OCI-LY7 (cell line): ENCODE data around the gene NES. TPM values are rescaled to one million over a fixed set of nuclear protein-coding genes. Genes with fewer than 3 reads are reported as not detected.

Source experiments
- BruUV-seq: library from RNA; stranded (reverse); fragments of 400-500 nt; replicated peaks from 2 replicates; lab custom pipeline; 2021; lab: Mats Ljungman, UMichigan
- CTCF ChIA-PET: fragments of 300-600 bp; sonication (Branson Sonifier 250); formaldehyde crosslinking; loops from one replicate; lab custom pipeline; 2022; ENCODE audit warnings: antibody characterized with exemption; ENCODE audit not compliant: unreplicated experiment; lab: Charles Lee
- POLR2A ChIA-PET: fragments of 300-600 bp; sonication (Branson Sonifier 250); formaldehyde crosslinking; loops from one replicate; lab custom pipeline; 2022; ENCODE audit warnings: antibody characterized with exemption; lab: Charles Lee
- DNase-seq: peaks from one replicate; pipeline ENCODE4 v3.0.0-alpha.2; 2015; ENCODE audit warnings: low spot score
- H2AFZ ChIP-seq: fragments of 200-600 bp; sonication (generic), shearing (Covaris generic); 2 replicates; pipeline ENCODE4 v1.6.1; 2014; ENCODE audit warnings: mild to moderate bottlenecking, antibody characterized with exemption, low read length, moderate library complexity
- H3K27ac ChIP-seq: fragments of 200-600 bp; sonication (generic); 2 replicates; pipeline ENCODE4 v1.5.1; 2014; ENCODE audit warnings: mixed run types, low read depth, mild to moderate bottlenecking, moderate library complexity, low read length, inconsistent platforms; ENCODE audit not compliant: poor library complexity, severe bottlenecking
- H3K36me3 ChIP-seq: fragments of 200-600 bp; sonication (generic); 2 replicates; pipeline ENCODE4 v1.6.1; 2014; ENCODE audit warnings: mild to moderate bottlenecking, antibody characterized with exemption, low read length, moderate library complexity, mixed read lengths; ENCODE audit not compliant: insufficient read depth
- H3K4me1 ChIP-seq: fragments of 200-600 bp; sonication (generic); 2 replicates; pipeline ENCODE4 v1.5.1; 2014; ENCODE audit warnings: mild to moderate bottlenecking, low read length; ENCODE audit not compliant: insufficient read depth, poor library complexity, severe bottlenecking
- H3K4me2 ChIP-seq: fragments of 200-600 bp; sonication (generic); 2 replicates; pipeline ENCODE4 v1.6.1; 2014; ENCODE audit warnings: mild to moderate bottlenecking, low read length
- H3K4me3 ChIP-seq: fragments of 200-600 bp; sonication (generic); 2 replicates; pipeline ENCODE4 v1.5.1; 2014; ENCODE audit warnings: mild to moderate bottlenecking, low read depth, low read length; ENCODE audit not compliant: poor library complexity, severe bottlenecking
- H3K79me2 ChIP-seq: fragments of 200-600 bp; sonication (generic); 2 replicates; pipeline ENCODE4 v1.6.1; 2016; ENCODE audit warnings: low read depth, mild to moderate bottlenecking, low read length, moderate library complexity, mixed read lengths; ENCODE audit not compliant: insufficient read depth
- H3K9me2 ChIP-seq: fragments of 200-600 bp; sonication (generic); 2 replicates; pipeline ENCODE4 v1.6.1; 2016; ENCODE audit warnings: mild to moderate bottlenecking, low read length, mixed read lengths; ENCODE audit not compliant: insufficient read depth
- H3K9me3 ChIP-seq: fragments of 200-600 bp; sonication (generic); 2 replicates; pipeline ENCODE4 v1.6.1; 2014; ENCODE audit warnings: mild to moderate bottlenecking, mixed run types, low read length, mixed read lengths
- H4K20me1 ChIP-seq: fragments of 200-600 bp; sonication (generic); 2 replicates; pipeline ENCODE4 v1.6.1; 2014; ENCODE audit warnings: mild to moderate bottlenecking, antibody characterized with exemption, low read length, moderate library complexity, mixed read lengths; ENCODE audit not compliant: insufficient read depth
- EZH2phosphoT487 ChIP-seq: fragments of 200-600 bp; sonication (generic); IDR thresholded peaks from 2 replicates; pipeline ENCODE4 v1.6.1; 2018; ENCODE audit warnings: low read depth, borderline replicate concordance, mild to moderate bottlenecking, mixed run types, antibody characterized with exemption, low read length, moderate library complexity, mixed read lengths
- intact Hi-C: fragments of 100-400 bp; cut with micrococcal nuclease; formaldehyde crosslinking; loops from one replicate; pipeline ENCODE4 v1.10.0; 2022; ENCODE audit not compliant: unreplicated experiment
- total RNA-seq, 2 experiments: library from RNA; depleted of rRNA in 1 of 2; stranded (reverse); fragments of >200 nt in 1 of 2; shearing (Covaris generic) in 1 of 2; gene quantifications; 2 replicates each; pipeline ENCODE4 v1.2.3, GENCODE V29; 2014 to 2022
- TF ChIP-seq, protein P1 (sequence below): fragments of 200-600 bp; sonication (generic); conservative IDR thresholded peaks from 2 replicates; pipeline ENCODE4 v1.5.1; 2014; ENCODE audit warnings: mild to moderate bottlenecking, antibody characterized with exemption, low read length, moderate library complexity, mixed read lengths

Gene NES
- total RNA-seq, 2 experiments from 2014 or later, result not detected

DNA sequence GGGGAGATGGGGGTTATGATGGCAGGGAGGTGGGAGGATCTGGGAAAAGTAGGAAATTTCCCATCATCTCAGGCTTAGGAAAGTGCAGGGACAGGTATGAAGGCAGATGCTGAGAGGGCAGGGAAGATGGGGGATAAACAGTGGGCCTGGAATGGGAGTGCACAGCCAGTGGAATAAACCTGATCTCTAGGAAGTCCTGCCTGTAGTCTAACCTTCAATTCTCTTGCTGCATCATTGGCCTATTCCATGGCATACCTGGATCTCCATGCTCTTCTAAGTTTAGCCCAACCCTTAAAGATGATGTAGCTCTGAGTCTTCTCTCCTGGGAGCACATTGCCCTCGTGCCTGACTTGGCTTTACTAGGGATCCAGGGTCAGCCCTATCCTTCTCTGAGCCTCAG, 32.6 kb downstream of the NES start:
- Histone ChIP-seq H3K9me2 (no peaks in the 10 kb centered on the region), H3K4me3 (no peak overlapping the region), H3K79me2 (no peaks in the 10 kb centered on the region), H3K36me3 (no peaks in the 10 kb centered on the region), H3K27ac (no peak overlapping the region), H3K4me2 (no peak overlapping the region), H2AFZ (no peak overlapping the region), H4K20me1 (no peaks in the 10 kb centered on the region), H3K4me1 (no peaks in the 10 kb centered on the region), H3K9me3 (no peaks in the 10 kb centered on the region)
- intact Hi-C loops, result no loop called here
- DNase-seq, result no peak
- TF ChIP-seq, protein P1, sequence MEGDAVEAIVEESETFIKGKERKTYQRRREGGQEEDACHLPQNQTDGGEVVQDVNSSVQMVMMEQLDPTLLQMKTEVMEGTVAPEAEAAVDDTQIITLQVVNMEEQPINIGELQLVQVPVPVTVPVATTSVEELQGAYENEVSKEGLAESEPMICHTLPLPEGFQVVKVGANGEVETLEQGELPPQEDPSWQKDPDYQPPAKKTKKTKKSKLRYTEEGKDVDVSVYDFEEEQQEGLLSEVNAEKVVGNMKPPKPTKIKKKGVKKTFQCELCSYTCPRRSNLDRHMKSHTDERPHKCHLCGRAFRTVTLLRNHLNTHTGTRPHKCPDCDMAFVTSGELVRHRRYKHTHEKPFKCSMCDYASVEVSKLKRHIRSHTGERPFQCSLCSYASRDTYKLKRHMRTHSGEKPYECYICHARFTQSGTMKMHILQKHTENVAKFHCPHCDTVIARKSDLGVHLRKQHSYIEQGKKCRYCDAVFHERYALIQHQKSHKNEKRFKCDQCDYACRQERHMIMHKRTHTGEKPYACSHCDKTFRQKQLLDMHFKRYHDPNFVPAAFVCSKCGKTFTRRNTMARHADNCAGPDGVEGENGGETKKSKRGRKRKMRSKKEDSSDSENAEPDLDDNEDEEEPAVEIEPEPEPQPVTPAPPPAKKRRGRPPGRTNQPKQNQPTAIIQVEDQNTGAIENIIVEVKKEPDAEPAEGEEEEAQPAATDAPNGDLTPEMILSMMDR, result no peak
- TF ChIP-seq EZH2phosphoT487, result no peak
- ChIA-PET POLR2A (interaction anchor here (1.2 kb wide), 1 partner anchor 17 kb away, joined by 8 read pairs; no protein-coding TSS in a partner anchor), CTCF (no interaction called here)
- no TSS peak for BruUV-seq

DNA sequence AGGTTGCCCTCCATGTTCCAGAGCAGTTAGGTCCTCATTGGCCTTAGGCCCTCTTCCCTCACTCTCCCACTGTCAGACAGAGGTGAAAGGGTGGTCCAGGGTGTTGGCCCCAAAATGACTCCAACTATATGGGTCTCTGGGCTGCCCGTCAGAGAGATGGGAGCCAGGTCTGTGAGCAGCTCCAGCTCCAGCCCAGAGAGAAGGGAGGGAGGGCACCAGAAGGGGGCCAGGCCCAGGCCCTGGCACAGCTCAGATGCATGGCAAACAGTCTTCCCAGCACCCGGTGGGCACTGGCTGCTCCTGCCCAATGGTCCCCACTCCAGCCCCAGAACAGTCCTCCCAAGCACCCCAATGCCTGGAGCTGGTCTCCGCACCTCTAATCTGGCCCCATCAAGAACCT, 33.1 kb downstream of the NES start:
- Histone ChIP-seq H3K27ac (no peak overlapping the region), H3K4me3 (no peak overlapping the region), H3K9me3 (no peaks in the 10 kb centered on the region), H3K9me2 (no peaks in the 10 kb centered on the region), H2AFZ (no peak overlapping the region), H4K20me1 (no peaks in the 10 kb centered on the region), H3K4me2 (no peak overlapping the region), H3K79me2 (no peaks in the 10 kb centered on the region), H3K4me1 (no peaks in the 10 kb centered on the region), H3K36me3 (no peaks in the 10 kb centered on the region)
- no TSS peak for BruUV-seq
- no peak for DNase-seq
- intact Hi-C loops, result no loop called here
- ChIA-PET CTCF (interaction anchor here (0.5 kb wide), 1 partner anchor 195 kb away, joined by 3 read pairs; no protein-coding TSS in a partner anchor), POLR2A (interaction anchor here (0.6 kb wide), 1 partner anchor 218 kb away, joined by 4 read pairs; no protein-coding TSS in a partner anchor)
- TF ChIP-seq EZH2phosphoT487, result no peak
- TF ChIP-seq, protein P1, result no peak

DNA sequence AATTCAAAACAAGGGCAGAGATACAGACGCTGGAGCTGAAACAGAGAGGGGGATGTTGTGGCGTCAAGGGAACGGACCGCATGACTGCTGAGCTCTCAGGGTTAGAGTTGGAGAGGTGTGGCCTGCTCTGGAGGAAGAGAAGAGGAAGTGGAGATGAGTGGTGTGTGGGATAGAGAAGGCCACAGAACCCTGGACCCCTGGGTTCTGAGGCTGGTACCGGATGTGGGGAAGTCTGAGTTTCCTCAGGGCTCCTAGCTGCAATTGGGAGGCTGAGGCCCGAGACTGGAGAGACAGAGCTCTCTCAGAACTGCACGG, 33.5 kb downstream of the NES start:
- H3K4me2 ChIP-seq, result no peak overlapping the region
- no peaks in the 10 kb centered on the region for H3K9me3 ChIP-seq
- ChIA-PET CTCF (interaction anchor here (0.5 kb wide), 1 partner anchor 196 kb away, joined by 3 read pairs; no protein-coding TSS in a partner anchor), POLR2A (interaction anchor here (0.6 kb wide), 1 partner anchor 218 kb away, joined by 4 read pairs; no protein-coding TSS in a partner anchor)
- no peak overlapping the region for H3K4me3 ChIP-seq
- BruUV-seq, result no TSS peak
- no peaks in the 10 kb centered on the region for H3K79me2 ChIP-seq
- no peaks in the 10 kb centered on the region for H4K20me1 ChIP-seq
- H3K4me1 ChIP-seq, result no peaks in the 10 kb centered on the region
- H3K9me2 ChIP-seq, result no peaks in the 10 kb centered on the region
- H2AFZ ChIP-seq, result no peak overlapping the region
- no peak overlapping the region for H3K27ac ChIP-seq
- no peaks in the 10 kb centered on the region for H3K36me3 ChIP-seq
- TF ChIP-seq, protein P1, result no peak
- no peak for TF ChIP-seq EZH2phosphoT487
- intact Hi-C loops, result no loop called here
- no peak for DNase-seq
